HG02623 (cell line): ENCODE data around the gene LYRM4.
"Not testable (repeated sequence)": the region's sequence is repeated elsewhere in the genome, so short reads cannot be mapped to it uniquely, and the experiment has no call there.

ENCODE experiments used
- ATAC-seq: cut with Tn5 transposase; IDR thresholded peaks from one replicate; pipeline ENCODE4 v1.9.1; 2021; ENCODE audit warnings: moderate library complexity; ENCODE audit not compliant: unreplicated experiment

The LYRM4 gene

DNA sequence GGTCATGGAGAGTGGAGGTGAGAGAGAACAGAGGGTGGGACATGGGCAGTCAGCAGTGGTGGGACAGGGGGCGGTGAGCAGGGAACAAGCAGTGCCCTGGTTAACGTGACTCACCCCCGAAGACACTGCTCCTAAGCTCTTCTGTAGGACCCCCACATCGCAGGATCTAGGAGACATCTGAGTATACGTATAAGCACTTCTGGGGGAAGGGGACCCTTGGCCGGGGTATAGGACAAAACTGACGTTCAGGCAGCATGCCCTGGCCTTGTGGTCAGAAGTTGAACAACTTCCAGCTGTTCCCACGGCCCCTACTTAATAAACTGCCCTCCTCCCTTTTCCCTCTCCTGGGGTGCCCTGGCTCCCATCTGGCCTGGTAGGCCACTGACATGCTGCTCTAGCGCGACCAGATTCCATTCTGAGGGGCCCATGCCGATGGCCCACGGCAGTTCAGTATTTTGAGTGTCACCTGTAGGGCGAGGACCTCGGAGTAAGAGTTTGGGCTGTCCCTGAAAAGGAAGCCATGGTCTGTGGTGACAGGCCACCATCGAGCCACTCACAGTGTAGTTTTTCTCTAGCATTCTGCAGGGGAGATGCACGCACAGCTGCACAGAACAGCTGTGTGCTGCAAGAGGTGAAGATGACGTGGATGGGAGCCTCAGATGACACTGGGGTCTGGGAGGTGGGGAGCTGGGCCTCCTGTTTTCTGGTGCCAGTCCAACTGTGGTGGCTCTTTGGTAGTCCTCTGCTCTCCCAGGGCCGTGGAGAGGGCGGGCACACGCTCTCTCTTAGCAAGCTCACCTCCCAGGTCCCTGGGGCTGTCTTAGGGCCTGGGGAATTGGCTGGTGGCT, 137.2 kb downstream of the LYRM4 start:
- ATAC-seq = no peak

GRCh38 chr6:5122504-5123112, 138.1 kb downstream of the LYRM4 start:
- ATAC-seq = no peak

DNA sequence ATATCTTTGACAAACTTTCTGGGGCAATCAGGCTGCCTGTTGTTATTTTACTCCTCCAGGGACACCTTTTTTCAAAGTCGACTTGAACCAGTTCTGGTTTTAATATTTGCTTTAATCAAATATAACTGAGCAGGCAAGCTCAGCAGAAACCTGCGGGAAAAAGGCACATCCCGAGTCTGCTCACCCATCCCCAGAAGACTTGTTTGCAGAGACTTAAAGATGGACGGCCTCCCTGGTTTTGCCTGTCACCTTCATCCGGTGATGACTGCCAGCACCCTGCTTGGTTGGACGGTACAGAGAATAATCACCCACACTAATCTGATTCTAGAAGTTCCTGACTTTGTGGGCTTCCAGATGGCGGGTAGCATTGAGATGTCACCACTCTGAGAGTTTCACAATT, 138.8 kb downstream of the LYRM4 start:
- ATAC-seq = no peak

DNA sequence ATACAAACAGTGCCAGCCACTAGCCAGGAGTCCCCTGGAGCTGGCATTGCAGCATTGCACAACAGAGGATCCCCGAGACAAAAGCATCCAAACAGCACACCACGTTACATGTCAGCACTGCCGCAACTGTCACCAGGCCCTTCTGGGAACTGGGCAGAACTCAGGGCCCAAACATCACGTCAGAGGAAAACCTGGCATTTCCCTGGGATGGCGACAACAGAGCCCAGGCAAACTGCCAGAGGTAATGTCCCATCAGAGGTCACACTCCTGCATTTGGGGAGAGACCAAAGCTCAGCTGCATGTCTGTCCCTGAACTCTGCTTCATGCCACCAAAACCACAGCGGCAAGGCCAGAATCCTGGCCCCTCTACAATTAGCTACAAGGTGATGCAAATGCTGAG, 139.3 kb downstream of the LYRM4 start:
- no peak for ATAC-seq

DNA sequence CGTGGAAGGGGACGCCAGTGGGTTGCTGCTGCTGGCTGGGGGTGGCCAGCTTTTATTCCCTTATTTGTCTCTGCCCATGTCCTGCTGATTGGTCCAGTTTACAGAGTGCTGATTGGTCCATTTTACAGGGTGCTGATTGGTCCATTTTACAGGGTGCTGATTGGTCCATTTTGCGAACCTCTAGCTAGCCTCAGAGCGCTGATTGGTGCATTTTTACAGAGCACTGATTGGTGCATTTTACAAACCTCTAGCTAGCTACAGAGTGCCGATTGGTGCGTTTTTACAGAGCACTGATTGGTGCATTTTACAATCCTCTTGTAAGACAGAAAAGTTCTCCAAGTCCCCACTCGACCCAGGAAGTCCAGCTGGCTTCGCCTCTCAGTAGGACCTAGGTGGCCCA, 140.2 kb downstream of the LYRM4 start:
- ATAC-seq = not testable (repeated sequence)

- ATAC-seq = no peak
Observed at GRCh38 chr6:5120011-5120410, 140.7 kb downstream of the LYRM4 start.

DNA sequence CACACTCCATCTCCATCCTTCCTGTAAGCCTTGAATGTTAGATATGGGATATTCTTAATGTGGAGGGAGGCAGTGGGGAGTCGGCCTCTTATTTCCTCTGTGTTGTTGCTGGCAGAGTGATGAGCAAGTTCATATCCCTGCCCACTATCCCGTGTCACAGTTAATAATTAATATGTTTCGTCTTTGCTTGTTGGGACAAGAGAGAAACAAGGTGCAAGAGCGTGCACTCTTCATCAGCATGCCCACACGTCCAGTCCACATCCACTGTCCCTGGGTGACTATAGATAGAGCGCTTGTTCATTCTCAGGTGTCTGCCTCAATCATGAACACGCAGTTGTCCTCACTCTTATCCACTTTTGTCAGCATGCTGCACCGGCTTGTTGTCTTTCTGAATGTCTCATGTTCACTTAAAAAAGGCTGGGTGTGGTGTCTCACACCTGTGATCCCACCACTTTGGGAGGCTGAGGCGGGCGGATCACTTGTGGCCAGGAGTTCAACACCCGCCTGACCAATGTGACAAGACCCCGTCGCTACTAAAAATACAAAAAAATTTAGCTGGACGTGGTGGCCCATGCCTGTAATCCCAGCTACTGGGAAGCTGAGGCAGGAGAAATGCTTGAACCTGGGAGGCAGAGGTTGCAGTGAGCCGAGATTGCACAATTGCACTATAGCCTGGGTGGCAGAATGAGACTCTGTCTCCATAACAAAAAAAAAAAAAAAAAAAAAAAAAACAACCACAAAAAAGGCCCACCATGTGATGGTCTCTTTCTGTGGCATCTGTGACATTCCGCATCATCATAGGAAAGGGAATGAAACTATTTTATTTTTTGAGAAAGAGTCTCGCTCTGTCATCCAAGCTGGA, 141.4 kb downstream of the LYRM4 start:
- ATAC-seq = no peak

DNA sequence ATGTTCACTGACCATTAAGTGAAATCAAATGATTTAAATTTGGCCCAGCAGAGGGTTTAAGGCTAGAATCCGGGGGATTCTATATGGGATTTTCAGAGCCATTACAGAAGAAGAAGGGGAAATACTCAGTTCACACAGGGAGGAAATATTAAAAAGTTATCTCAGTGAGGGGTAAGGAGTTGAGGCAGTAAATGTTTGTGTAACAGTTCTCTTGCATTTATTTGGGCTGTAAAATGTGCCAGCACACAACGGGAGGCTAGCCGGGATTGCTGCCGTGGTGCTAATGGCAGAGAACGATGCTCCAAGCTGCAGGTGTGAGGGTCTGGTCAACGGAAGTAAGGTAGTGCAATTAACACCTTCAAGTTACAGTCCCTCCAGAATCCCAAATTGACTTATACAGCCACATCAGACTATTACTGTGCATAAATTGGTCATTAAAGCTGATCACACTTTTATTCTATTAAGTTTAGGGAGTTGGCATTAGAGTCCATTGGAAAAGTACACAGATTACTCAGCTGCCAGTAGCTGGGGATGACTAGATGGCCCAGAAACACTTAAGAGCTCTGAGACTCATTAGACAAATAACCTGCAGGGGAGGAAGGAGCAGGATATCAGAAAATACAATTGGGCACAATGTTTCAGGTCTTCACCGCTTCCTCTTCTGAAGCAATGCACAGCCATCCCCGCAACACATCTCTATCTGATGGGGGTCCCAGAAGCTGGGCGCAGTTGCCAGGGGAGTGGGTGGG, 144.3 kb downstream of the LYRM4 start:
- no peak for ATAC-seq

DNA sequence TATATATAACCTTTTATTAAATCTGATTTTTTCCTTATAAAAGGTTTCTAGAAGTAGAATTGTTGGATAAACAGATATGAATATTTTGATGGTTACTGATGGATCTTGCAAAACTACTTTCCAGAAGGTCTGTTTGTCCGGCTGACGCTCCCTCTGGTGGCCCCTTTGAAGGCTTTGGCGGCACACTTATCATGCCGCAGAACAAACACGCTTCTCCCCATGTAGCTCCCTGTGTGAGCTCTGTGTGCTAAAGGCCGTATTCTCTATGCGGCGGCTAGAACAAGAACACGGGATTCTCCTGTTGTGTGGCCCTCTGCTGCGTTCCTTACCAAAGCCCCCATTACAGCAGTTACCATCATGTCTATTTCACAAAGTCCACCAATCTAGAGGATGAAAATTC, 145.6 kb downstream of the LYRM4 start:
- no peak for ATAC-seq

DNA sequence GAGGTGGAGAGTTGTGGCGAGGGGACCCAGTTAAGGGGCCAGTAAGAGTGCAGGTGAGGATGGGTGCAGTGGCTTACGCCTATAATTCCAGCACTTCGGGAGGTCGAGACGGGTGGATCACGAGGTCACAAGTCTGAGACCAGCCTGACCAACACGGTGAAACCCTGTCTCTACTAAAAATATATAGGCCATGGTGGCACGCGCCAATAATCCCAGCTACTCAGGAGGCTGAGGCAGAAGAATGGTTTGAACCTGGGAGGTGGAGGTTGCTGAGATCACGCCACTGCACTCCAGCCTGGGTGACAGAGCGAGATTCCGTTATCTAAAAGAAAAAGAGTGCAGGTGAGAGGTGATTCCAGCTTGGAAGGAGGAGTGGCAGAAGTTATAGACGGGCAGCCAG, 147.7 kb downstream of the LYRM4 start:
- no peak for ATAC-seq

DNA sequence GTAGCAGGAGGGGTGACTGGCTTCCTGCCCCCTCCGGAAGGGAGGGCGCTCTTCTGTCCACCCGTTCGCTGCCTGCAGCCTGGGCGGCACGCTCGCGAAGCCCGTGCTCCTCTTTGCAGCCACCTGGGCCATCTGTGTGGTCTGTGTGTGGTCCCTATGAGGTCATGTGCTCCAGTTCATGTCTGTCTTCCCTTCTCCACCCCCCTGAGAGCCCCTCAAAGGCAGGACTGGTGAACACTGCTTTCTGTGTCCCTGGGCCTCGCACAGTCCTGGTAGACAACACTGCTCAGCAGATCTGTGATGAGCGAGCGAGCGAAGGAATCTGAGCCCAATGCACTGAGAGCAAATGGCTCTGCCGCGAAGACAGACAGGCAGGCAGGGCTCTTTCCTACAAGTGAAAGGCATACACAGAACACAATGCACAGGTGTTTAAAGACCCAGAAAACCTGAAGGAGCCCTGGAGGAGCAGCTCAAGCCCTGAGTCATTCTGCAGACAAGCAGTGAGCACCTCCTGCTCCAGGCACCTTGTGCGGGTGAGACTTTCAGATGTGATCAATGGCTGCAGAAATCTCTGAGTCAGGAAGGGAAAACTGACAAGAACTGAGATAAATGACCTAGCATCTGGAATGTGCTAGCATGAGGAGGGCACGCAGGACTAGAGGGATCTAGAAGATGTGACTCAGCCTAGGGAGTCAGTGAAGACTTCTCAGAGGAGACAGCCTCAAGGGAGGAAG, 148.5 kb downstream of the LYRM4 start:
- ATAC-seq = no peak

DNA sequence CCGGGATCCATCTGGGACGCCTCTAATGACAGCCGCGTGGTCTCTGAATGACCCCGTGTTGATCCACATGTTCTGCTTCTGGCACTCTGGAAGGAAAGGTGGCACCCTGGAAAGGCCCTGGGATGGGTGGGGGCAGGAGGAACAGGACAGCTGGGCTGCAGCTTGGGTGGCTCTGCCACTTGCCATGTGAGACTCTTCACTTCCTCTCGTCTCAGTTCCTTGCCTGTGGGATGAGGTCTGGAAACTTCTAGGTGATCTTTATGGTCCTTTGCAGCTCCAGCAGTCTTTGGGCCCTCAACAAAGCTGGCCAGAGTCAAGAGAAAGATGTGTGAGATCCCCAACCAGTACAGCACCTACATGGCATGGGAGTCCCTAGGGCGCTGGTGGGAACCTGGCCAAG, 149.1 kb downstream of the LYRM4 start:
- ATAC-seq = no peak

- no peak for ATAC-seq
Observed at GRCh38 chr6:5110246-5110645, 150.5 kb downstream of the LYRM4 start.

- ATAC-seq = no peak
Observed at GRCh38 chr6:5109436-5109835, 151.3 kb downstream of the LYRM4 start.

DNA sequence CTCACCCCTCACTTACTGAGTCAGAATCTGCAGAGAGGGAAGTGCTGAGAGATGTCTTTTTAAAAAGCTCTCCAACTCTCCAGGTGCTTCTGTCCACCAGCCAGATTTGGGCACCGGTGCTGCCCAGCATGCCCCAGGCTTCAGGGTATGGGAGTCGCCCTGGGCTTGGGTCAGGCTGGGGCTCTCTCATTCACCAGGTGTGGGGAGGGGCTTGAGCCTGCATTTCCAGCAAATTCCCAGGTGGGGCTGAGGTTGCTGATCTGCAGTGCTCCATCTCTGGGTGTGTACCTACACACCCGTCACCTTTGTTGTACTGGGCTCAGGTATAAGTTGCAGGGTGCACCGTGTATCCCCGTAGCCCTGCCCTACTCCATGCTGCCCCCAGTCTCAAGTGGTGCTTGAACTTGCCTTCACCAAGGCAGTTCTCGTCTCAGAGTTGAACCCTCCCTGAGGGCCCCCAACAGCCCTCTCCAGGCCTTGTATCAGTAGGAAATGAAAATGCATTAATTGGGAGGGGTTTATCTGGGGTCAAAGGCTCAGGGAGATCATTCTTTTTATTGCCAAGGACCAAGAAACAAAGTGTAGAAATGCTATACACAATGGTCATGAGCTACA, 152.1 kb downstream of the LYRM4 start:
- no peak for ATAC-seq

DNA sequence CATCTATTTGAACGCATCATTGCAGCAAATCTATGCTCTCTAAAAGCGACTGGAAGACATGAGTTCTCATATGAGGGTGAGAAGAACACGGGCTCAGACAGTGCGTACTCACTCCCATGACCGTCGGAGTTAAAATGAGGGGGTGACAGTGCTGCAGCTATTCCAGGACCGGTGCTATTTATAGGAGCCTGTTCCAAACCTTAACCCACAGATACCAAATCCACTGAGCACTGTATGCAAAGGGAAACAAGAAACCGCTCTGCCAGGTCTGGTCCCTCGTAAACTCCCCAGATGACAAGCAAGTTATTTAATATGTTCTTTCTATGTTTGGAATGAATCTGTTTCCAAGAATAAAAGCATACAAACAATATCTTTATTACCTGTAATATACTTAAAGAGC, 152.7 kb downstream of the LYRM4 start:
- ATAC-seq = no peak

DNA sequence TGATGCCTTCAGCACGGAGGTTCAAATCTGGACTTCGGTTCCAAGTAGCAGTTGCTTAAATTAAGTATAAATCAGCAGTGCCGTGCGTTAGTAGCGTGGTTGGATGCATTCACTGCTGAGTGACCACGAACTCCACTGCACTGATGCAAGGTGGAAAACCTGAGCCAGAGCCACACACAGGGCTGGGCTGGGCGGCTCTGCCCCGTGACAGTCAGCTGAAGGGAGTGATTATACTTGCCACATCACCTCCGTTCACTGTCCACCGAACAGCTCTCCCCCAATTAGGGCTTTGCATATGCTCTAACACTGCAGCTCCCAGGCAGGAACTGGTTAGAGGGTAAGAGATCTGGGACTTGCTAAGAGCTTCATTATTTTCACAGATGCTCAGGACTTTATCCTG, 153.4 kb downstream of the LYRM4 start:
- ATAC-seq = no peak

GRCh38 chr6:5105146-5105545, 155.6 kb downstream of the LYRM4 start:
- ATAC-seq = no peak

- ATAC-seq = no peak
Observed at GRCh38 chr6:5104667-5105066, 156.1 kb downstream of the LYRM4 start.

- ATAC-seq = no peak
Observed at GRCh38 chr6:5103250-5103649, 157.5 kb downstream of the LYRM4 start.
